Fibroblast of upper back skin (primary cell): ENCODE data around the gene PAPOLA.

ENCODE experiments used
- DNase-seq: peaks from one replicate; pipeline ENCODE4 v3.0.0-alpha.2; 2013

PAPOLA gene

DNA sequence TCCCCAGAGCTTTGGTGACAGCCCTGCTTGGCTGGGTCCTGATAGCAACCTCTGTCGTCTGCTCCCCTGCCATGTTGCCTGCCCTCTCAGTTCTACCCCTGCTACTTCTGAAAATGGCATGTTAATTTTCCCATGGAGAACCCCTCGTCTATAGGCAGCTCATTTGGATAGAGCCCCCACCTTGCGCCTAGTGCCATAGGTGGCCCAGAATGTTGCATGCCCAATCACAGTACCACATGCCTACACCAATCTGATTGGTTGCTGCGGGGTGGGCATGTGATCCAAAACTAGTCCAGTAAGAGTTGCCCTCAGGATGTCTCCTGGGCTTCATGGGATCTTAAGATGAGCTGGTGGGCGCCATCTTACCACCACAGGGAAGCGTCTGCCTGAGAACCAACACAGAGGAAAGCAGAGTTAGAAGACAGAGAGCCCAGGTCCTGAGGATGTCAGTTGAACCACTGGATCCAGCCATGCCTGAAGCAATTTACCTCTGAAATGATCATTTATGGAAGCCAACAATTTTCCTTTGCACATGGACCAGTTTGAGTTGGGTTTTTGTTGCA is 85.7 kb downstream of the PAPOLA start:
- DNase-seq = no peak

DNA sequence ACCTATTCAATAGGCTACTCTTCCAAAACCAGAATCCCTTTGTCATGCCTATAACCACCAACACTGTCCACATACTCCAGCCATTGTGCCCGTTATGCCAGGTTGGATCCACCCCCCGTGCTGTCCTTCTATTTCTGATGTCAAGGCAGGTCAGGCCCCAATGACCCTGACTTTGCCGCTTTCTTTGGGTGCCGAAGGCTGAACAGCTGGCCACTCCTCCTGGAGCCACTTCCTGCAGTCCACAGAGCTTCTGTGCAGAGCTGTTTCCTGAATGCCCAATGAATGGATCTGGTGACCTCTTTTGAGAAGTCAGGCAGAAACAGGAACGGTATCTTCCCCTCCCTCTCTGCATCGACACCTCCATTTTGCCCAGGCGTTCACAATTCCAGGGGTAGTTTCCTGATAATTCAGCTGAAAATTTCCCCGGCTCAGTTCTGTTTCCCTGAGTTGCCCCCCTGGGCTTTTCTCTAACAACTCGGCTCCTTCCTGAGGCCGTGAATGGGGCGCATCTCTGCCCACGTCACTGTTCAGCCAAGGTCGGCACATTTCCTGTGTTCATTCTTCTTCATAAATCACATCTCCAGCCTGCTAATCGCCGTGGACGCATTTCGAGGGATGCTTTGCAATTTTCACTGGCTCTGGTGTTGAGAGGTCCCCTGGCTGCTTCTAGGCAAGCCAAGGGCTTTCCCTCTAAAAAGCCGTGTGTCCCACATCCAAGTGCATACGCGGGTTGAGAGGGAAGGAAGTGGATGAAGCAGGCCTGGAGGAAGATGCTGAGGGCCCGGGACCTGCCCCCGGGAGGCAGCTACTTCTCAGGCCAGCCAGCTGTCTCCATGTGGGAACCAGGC is 86.5 kb downstream of the PAPOLA start:
- DNase-seq = no peak

DNA sequence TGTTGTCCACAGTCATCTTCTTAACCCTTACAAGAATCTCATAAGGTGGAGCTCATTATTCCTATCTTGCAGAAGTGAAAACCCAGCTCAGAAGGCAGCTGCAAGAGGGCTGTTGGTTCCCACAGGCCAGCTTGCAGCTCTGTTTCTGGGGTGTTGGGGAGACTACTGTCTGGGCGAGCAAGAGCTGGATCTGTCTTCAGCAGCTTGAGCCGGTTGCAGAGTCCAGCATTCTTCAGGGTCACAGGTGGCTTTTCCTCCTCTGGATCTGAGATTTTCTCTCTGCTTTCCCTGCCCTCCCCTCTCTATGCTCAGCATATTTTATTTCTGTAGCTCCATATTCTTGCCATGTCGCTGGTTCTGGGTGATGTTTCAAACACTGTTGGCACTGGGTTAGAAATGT is 87.4 kb downstream of the PAPOLA start:
- DNase-seq = no peak

- no peak for DNase-seq
Observed at GRCh38 chr14:96590190-96590864, 88.1 kb downstream of the PAPOLA start.

DNA sequence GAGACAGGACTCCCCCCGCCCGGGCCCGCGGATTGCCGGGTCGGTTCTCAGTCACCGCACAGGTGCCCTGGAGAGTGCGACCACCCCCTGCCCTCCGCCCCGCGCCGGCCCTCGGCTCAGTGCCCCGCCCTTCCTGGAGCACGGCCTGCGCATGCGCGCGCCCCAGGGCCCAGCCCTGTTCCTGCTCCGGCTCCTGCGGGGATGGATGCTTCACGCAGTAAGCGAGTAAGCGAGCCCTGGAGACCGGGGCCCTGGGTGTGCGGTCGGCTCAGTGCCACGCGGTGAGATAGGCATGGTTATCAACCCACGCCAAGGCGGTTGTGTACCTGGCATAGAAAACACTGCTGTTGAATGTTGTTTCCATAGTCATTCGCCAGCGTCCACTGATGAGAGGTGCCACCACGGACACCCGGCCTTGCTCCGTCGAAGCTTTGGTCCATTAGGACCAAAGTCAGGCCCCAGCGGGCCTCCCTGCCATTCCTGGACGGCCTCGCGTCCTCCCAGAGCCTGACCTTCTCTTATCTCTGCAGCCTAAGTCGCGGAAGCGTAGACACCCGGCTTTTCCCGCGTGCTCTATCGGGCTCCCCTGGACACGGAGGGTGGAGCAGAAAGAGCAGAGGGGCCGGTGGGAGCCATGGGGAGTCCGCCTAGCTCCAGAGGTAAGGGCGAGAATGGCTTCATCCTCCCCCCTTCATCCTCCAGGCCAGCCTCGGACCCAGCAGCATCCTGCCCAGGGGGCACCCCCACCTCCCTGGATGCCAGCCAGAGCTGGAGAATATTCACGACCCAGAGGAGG is 90.6 kb downstream of the PAPOLA start:
- peak; percentile 40 for DNase-seq

DNA sequence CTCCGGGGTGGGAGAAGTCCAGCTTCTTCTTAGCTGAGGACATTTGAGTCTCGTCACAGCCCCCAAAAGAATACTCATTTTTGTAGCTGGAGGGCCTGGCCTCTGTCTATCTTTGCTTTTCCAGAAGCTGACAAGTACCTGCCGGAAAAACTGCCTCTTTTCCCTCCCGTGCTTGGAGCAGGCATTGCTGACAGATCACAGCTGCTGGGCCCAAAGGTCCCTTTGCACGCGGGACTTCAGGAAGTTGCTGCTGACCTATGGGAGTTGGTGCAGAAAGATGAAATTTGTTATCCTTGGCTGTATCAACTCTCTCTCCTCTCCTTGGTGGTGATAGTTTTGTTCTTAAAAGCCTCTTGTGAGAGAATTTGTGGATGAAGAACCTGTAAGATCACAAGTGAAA is 92.8 kb downstream of the PAPOLA start:
- no peak for DNase-seq

- DNase-seq = no peak
Observed at GRCh38 chr14:96597680-96598079, 95.5 kb downstream of the PAPOLA start.

GRCh38 chr14:96598332-96598928 is 96.2 kb downstream of the PAPOLA start:
- no peak for DNase-seq

- DNase-seq = no peak
Observed at GRCh38 chr14:96599076-96599475, 96.9 kb downstream of the PAPOLA start.

GRCh38 chr14:96602186-96602585 is 100.0 kb downstream of the PAPOLA start:
- no peak for DNase-seq

- no peak for DNase-seq
Observed at GRCh38 chr14:96603350-96604255, 101.4 kb downstream of the PAPOLA start.

GRCh38 chr14:96614481-96614881 is 112.3 kb downstream of the PAPOLA start:
- no peak for DNase-seq

DNA sequence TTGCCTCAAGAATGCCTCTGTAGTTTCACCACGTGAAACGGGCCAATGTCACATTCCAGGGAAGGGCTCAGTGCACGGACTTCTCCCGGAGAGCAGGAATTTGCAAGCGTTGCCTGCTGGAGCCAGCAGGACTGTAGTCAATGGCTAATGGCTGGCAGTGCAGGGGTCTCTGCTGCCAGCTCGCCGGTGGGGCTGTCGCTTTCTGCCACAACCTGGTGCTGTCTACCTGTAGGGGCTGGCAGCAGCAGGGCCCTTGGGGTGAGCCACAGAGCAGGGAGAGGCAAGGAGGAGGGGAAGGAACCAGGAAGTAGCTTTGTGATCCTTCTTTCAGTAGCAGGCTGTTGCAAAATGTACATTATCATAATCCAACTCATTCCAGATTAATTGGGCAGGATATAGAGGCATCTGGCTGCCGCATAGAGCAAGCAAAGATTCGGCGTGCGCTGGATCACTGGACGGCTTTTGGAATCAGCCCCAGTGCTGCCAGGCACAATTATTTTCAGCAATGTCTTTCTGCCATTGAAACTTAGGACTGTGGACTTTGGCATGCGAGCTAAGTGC is 114.1 kb downstream of the PAPOLA start:
- no peak for DNase-seq
